GM13977 (cell line): Measurements from ENCODE around the gene PTGES3L.
"Not testable (repeated sequence)": the region's sequence is repeated elsewhere in the genome, so short reads cannot be mapped to it uniquely, and the experiment has no call there.

Source experiments
- DNase-seq: peaks from one replicate; pipeline ENCODE4 v3.0.0; 2012; ENCODE audit warnings: low spot score
- CTCF ChIP-seq: IDR thresholded peaks from 2 replicates; pipeline ENCODE4 v1.5.1; 2012; ENCODE audit warnings: mild to moderate bottlenecking, control low read depth; ENCODE audit not compliant: insufficient read depth; ENCODE audit errors: extremely low read depth, missing control alignments
- in situ Hi-C: fragments of 300-500 bp; cut with MboI; formaldehyde crosslinking; loops from one replicate; pipeline ENCODE4 v1.12.0; 2022; ENCODE audit warnings: low sequenced_read_pairs, low pct_unique_long_range_greater_than_20kb, mixed read lengths, inconsistent platforms; ENCODE audit not compliant: unreplicated experiment

The PTGES3L gene

GRCh38 chr17:42924891-42925290, 55.0 kb downstream of the PTGES3L start:
- no peak for DNase-seq
- in situ Hi-C loops = loop anchor here (25.0 kb wide), 1 partner anchor 363 kb away; the partner anchor contains the start of genes COASY, HSD17B1 and MLX

DNA sequence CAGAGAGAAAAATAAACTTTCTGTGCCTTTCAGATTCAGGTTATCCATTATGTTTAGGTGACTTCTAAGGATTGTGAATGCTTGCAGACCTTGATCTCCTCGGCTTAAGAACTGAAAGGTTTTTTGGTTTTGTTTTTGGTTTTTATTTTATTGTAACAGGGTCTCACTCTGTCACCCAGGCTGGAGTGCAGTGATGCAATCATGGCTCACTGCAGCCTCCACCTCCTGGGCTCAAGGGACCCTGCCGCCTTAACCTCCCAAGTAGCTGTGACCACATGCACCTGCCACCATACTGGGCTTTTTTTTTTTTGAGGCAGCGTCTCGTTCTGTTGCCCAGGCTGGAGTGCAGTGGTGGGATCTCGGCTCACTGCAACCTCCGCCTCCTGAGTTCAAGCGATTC, 56.4 kb downstream of the PTGES3L start:
- in situ Hi-C loops = not testable (repeated sequence)

More at GRCh38 chr17:42924891-42925290, 55.0 kb downstream of the PTGES3L start:
- TF ChIP-seq CTCF = no peak

DNA sequence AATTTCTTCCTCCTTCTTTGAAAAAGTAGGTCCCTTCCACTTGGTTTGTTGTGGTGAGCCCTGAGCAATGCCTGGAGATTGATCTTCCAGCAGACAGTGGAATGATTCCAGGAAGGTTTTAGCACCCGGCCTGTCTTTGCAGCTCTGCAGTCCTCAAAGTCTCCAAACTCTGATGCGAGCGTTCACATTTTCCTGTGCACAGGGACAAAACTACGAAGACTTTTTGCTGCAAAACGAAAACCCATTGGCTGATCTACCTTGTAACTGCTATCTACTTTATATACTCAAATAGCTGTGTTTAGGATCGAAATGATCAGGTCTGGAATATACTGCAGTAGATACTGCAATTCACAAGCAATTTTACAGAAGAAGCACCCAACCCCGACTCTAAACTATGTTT, 57.6 kb downstream of the PTGES3L start:
- in situ Hi-C loops = no loop called here
- TF ChIP-seq CTCF = no peak
- no peak for DNase-seq

More for the DNA sequence above, 56.4 kb downstream of the PTGES3L start:
- DNase-seq = not testable (repeated sequence)

DNA sequence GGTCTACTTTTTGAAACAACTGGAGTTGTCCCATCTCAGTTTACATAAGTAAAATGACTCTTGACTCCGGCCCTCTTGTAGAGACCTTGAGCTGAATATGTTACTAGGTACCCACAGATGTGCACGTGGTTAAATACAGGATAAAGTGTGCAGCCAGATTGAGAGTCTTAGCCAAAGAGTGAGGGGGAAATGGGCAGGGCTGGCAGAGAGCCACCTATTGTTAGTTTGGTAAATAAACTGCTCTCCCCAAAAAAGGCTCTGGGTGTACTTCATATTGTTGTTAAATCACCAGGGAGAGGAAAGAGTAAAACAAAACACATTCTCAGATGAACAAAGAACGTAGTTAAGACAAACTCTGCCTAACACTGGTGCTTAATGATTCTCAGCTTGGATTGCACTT, 59.0 kb downstream of the PTGES3L start:
- in situ Hi-C loops = no loop called here
- no peak for DNase-seq
- TF ChIP-seq CTCF = no peak

DNA sequence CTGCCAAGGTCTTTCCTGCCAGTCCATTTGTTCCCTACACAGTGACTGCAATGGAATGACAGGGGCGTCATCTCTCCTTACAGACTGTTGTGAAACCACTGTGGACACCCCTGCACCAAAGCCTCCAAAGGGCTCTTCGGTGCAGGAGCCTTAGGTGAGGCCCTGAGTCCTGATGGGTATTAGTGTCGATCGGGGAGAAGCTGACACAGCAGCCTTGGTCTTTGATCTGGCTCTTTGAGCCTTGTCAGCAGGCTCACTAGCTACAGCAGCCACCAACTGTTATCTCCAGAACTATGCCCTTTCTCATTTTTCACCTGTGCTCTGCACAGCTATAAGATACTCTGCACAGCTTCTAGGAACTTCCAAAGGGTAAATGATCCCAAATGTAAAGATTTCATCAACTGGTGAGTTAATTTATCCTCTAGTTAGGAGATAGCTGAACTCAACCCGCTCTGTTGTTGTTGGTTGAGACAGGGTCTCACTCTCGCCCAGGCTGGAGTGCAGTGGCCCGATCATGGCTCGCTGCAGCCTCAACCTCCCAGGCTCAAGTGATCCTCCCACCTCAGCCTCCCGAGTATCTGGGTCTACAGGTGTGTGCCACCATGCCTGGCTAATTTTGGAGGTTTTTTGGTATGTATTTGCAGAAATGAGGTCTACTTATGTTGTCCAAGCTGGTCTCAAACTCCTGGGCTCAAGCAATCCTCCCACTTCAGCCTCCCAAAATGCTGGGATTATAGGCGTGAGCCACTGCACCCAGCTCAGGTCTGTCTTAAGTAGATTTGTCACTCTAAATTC, 59.6 kb downstream of the PTGES3L start:
- no peak for TF ChIP-seq CTCF
- no peak for DNase-seq
- in situ Hi-C loops = no loop called here

- DNase-seq, in situ Hi-C loops: not testable (repeated sequence)
Measured at GRCh38 chr17:42919522-42920077, 60.3 kb downstream of the PTGES3L start.

DNA sequence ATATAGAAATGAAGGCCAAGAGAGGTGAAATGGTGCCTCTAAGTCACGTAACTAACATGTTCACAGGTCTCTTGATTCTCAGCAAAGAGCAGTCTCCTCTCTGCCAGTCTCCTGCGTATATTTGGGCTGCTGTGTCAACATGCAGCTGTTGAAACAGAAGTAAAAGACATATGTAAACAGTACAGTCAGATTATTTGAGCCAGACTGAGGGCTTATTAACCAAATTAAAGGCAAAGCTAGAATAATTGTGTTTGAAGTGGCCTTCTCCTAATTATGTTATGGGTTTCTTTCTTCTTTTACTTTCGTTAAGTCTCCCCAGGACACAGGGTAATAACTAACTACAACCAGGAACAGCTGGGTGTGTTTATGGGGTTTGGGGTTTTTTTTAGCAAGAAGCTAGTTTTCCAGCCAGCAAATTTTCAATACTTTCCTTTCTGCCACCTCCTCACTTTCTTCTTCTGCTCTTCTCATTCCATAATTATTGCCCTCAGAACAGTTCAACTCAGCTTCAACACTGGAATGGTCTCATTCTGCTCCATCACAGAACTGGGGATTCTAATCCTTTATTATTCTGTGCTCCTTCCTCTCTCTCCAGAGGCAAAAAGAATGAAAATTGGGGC, 60.9 kb downstream of the PTGES3L start:
- no peak for DNase-seq
- TF ChIP-seq CTCF = no peak
- in situ Hi-C loops = no loop called here
